Measurements from ENCODE around the gene KIR3DL3.

GRCh38 chr19:54707962-54708361 is 16.3 kb upstream of the KIR3DL3 start:
- TF ChIP-seq POLR2A (IDR thresholded peaks at IDR 0.05; ENCODE audit: low read length) (no peak), GATA1 (IDR thresholded peaks at IDR 0.05; ENCODE audit: low read depth, low read length) (no peak)
